Measurements from ENCODE around the gene CNIH3. TPM values are rescaled to one million over a fixed set of nuclear protein-coding genes. Genes with fewer than 3 reads are reported as not detected.

CNIH3 gene
- total RNA-seq, 1 experiment from 2014 or later: 4.2 TPM

DNA sequence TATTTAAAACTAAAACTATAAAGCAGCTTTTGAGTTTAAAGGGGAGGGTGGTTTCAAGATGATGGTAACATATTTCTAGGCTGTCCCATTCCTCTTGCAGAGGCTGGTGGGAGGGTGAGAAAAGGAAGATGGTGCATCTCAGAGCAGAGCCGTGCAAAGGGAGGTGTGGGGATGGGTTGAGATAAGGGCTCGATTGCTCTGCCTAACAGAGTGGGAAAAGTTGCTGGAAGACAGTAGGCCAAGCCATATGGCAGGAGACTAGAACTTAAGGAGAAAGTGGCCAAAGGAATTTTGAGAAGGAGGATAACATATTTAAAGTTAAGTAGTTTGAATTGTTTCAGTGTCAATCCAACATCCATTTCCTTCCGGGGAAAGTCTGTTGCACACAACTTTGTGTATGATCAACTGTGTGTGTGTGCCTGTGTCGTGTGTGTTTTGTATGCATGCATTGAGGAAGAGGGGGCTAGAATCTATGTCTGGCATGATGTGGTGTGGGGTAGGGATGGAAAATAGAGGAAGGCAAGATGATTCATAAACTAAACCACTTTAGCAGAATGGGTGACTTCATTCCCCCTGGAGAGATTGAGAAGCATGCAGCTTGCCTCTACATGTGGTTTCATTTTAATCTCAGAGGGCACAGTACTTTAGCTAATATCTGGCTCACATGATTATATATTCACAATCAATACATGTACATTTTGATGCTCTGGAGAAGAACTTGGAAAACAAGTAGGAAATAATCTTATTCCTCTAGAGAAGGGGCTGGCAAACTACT, 168.3 kb downstream of the CNIH3 start:
- Histone ChIP-seq H3K4me1 (ENCODE audit: insufficient read depth, low read length) (peaks cover 11% of the 10 kb centered on the region), H3K9me3 (ENCODE audit: control insufficient read depth, low read depth, low read length) (no peaks in the 10 kb centered on the region), H4K8ac (replicated peaks; ENCODE audit: insufficient read length, low read depth, low read length) (no peak overlapping the region), H2BK120ac (ENCODE audit: low read depth, low read length, poor library complexity, severe bottlenecking) (no peak overlapping the region), H3K4me2 (ENCODE audit: insufficient read depth, insufficient read length, low read length) (no peak overlapping the region), H3K4ac (ENCODE audit: low read depth, low read length) (no peak overlapping the region), H2AFZ (ENCODE audit: low read length) (no peak overlapping the region), H3K9ac (ENCODE audit: extremely low read depth, insufficient read length, low read length) (no peak overlapping the region), H2BK5ac (ENCODE audit: insufficient read length, low read length) (no peak overlapping the region), H3T11ph (ENCODE audit: low read length) (no peak overlapping the region), H4K20me1 (ENCODE audit: control insufficient read depth, insufficient read depth, insufficient read length) (no peaks in the 10 kb centered on the region), H3K18ac (ENCODE audit: insufficient read length, low read depth, low read length) (no peak overlapping the region), H4K5ac (ENCODE audit: insufficient read length, low read depth, low read length) (no peak overlapping the region), H3K14ac (ENCODE audit: insufficient read depth, low read length) (no peak overlapping the region), H4K91ac (ENCODE audit: insufficient read length, low read depth, low read length) (no peak overlapping the region), H3K23me2 (ENCODE audit: insufficient read length, low read depth, low read length, poor library complexity, severe bottlenecking) (no peaks in the 10 kb centered on the region), H2BK20ac (ENCODE audit: low read depth, low read length, poor library complexity, severe bottlenecking) (no peak overlapping the region), H2BK12ac (ENCODE audit: insufficient read length, low read depth, low read length) (no peak overlapping the region), H3K27ac (ENCODE audit: insufficient read length, low read depth, low read length) (no peak overlapping the region), H2AK5ac (ENCODE audit: insufficient read length, low read length) (no peak overlapping the region), H3K79me2 (ENCODE audit: insufficient read depth, low read length) (no peaks in the 10 kb centered on the region), H3K27me3 (ENCODE audit: insufficient read depth, low read length) (peaks cover 3% of the 10 kb centered on the region; the same call in 1 of the 2 replicates), H3K23ac (ENCODE audit: insufficient read length, low read depth, low read length) (no peak overlapping the region), H3K79me1 (ENCODE audit: insufficient read depth, low read depth, low read length, poor library complexity, severe bottlenecking) (no peaks in the 10 kb centered on the region), H3K56ac (ENCODE audit: insufficient read length, low read depth, low read length) (no peak overlapping the region), H2BK15ac (ENCODE audit: low read depth, low read length) (no peak overlapping the region)
- no peak for DNase-seq
- H3K9me3 Mint-ChIP-seq: no peaks in the 10 kb centered on the region; a peak in 1 of 5 replicates
- TF ChIP-seq, protein P1, sequence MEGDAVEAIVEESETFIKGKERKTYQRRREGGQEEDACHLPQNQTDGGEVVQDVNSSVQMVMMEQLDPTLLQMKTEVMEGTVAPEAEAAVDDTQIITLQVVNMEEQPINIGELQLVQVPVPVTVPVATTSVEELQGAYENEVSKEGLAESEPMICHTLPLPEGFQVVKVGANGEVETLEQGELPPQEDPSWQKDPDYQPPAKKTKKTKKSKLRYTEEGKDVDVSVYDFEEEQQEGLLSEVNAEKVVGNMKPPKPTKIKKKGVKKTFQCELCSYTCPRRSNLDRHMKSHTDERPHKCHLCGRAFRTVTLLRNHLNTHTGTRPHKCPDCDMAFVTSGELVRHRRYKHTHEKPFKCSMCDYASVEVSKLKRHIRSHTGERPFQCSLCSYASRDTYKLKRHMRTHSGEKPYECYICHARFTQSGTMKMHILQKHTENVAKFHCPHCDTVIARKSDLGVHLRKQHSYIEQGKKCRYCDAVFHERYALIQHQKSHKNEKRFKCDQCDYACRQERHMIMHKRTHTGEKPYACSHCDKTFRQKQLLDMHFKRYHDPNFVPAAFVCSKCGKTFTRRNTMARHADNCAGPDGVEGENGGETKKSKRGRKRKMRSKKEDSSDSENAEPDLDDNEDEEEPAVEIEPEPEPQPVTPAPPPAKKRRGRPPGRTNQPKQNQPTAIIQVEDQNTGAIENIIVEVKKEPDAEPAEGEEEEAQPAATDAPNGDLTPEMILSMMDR (conservative IDR thresholded peaks at IDR 0.05): no peak
- no peak overlapping the region for H3K4me3 Mint-ChIP-seq
- H3K27ac Mint-ChIP-seq: no peak overlapping the region
- H3K27me3 Mint-ChIP-seq (ENCODE audit: low read depth): peaks cover 1% of the 10 kb centered on the region
- no peaks in the 10 kb centered on the region; a peak in 2 of 7 replicates for H3K36me3 Mint-ChIP-seq (ENCODE audit: insufficient read depth in 1 of 3, low read depth in 3 of 3)
- peaks cover 36% of the 10 kb centered on the region in 2 experiments for H3K4me1 Mint-ChIP-seq
- WGBS (ENCODE audit: extremely low coverage, insufficient read length, low lambda C conversion rate): no CpG with 5 or more reads among the region's 4 CpGs
